ENCODE results near the gene RP9.

- TF ChIP-seq CTCF (IDR thresholded peaks at IDR 0.05) (no peak), POLR2A (IDR thresholded peaks at IDR 0.05) (no peak)
These were observed 18.1 kb downstream of the RP9 start for GRCh38 chr7:33091111-33091531.

All from heart left ventricle (tissue), 13 donors.